ENCODE results near the gene PLPPR2. TPM values are rescaled to one million over a fixed set of nuclear protein-coding genes. Genes with fewer than 3 reads are reported as not detected.
"Not testable (repeated sequence)": the region's sequence is repeated elsewhere in the genome, so short reads cannot be mapped to it uniquely, and the experiment has no call there.

The PLPPR2 gene
- total RNA-seq, 1 experiment from 2014 or later, result 7.0 TPM

DNA sequence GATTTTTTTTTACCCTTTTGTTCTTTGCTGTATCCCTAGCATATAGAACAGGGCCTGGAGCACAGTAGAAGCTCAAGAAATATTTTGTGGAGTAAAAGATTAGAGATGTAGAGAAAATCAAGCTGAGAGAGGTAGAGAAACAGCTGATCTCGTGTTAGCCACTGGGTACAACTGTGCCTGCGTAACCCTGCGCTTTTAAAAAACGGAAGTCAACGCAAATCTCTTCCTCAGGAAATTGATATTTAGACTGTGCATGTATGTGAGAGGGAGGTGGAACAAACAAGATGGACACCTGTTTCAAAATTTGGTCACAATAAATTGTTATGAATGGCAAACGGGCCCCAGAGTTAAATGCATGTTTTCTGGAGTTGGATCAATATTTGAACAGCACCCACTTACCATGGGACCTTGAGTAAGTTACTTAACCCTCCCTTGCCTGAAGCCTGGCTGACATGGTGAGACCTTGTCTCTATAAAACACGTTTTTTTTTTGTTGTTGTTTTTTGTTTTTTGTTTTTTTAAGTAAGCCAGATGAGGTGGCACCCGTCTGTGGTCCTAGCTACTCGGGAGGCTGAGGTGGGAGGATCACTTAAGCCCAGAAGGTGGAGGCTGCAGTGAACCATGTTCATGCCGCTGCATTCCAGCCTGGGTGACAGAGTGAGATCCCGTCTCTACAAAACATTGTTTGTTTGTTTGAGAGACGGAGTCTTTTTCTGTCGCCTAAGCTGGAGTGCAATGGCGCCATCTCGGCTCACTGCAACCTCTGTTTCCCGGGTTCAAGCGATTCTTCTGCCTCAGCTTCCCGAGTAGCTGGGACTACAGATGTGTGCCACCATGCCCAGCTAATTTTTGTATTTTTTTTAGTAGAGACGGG, 32.2 kb downstream of the PLPPR2 start:
- no peaks in the 10 kb centered on the region for H3K36me3 ChIP-seq (replicated peaks; ENCODE audit: control insufficient read depth, insufficient read depth, low read length)
- no peak overlapping the region for H3K4me3 ChIP-seq (ENCODE audit: insufficient read depth, low read depth, low read length)
- no peak for DNase-seq
- H3K27me3 ChIP-seq (ENCODE audit: control insufficient read depth, insufficient read depth, low read length), result peaks cover 9% of the 10 kb centered on the region; the same call in 1 of the 2 replicates

DNA sequence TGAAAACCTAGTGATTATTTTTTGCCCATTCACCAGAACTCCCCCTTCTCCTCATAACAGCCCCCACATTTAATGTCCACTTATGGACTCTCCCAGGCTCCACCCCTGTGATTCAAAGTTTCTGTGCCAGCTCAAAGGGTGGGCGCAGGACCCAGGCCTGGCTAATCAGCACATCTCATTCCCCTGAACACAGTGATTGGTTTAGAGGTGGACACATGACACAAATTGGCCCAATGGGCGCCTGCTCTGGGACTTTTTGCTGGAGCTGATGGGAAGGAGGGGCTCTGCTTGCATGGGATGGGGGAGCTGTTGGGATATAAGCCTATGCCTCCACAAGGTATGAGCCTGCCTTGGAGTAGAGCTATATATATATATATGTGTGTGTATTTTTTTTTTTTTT, 35.1 kb downstream of the PLPPR2 start:
- Histone ChIP-seq H3K4me3 (ENCODE audit: insufficient read depth, low read depth, low read length) (no peak overlapping the region), H3K36me3 (replicated peaks; ENCODE audit: control insufficient read depth, insufficient read depth, low read length) (peaks cover 5% of the 10 kb centered on the region), H3K27me3 (ENCODE audit: control insufficient read depth, insufficient read depth, low read length) (no peaks in the 10 kb centered on the region)
- no peak for DNase-seq

DNA sequence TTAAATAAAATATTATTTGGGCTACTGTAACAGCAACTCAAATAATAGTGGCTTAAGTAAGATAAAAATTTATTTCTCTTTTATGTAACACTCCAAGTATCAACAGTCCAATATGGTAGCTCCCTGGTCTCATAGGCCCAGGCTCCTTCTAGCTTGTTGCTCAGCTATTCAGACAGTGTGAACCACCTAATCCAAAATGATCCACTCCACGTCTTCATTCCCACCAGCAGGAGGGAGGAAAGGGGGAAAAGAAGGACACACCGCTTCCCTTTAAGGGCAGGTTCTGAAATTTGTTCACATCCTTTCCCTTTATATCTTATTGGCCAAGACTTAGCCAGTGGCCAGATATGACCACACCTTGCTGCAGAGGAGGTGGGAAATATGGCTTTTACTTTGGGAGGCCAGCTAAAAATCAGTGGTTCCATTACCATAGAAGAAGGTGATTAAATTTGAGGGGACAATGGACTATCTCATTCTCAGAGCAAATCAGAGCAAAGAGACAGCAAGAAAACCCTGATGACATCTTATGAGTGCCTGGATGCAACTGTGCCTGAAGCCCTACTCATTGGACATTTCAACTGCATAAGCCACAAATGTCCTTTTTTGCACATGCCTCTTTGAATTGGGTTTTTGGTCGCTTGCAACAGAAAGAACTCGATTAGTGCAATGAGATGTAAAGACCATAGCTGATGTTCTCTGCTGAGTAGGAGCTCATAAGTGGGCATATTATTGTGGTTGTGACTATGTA, 35.9 kb downstream of the PLPPR2 start:
- Histone ChIP-seq H3K27me3 (ENCODE audit: control insufficient read depth, insufficient read depth, low read length) (no peaks in the 10 kb centered on the region), H3K36me3 (replicated peaks; ENCODE audit: control insufficient read depth, insufficient read depth, low read length) (peaks cover 5% of the 10 kb centered on the region), H3K4me3 (ENCODE audit: insufficient read depth, low read depth, low read length) (no peak overlapping the region)
- no peak for DNase-seq

DNA sequence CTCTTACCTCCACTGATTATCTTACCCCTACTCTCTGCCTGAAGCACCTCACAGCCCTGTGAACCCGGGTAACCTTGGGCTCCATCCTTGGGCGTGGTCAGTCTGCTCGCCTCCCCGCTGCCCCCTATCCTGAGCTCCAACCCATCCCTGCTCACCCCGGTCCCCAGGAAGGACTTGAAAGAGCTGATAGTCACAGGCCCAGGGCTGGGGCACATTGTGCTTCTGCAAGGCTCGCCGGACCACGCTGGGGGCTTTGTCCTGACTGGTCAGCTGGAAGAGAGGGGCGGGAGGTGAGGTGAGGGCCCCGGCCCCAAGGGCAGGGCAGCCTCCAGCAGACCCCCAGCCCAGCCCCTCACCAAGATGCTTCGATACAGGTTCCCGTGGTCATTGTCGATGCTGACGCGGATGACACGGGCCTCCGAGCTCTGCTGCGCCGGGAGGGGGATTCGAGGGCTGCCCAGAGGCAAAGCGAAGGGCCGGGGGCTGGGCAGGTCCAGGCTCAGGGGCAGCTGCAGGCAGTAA, 41.9 kb downstream of the PLPPR2 start:
- Histone ChIP-seq H3K36me3 (replicated peaks; ENCODE audit: control insufficient read depth, insufficient read depth, low read length) (peaks cover 8% of the 10 kb centered on the region), H3K27me3 (ENCODE audit: control insufficient read depth, insufficient read depth, low read length) (no peaks in the 10 kb centered on the region), H3K4me3 (ENCODE audit: insufficient read depth, low read depth, low read length) (no peak overlapping the region)
- no peak for DNase-seq

DNA sequence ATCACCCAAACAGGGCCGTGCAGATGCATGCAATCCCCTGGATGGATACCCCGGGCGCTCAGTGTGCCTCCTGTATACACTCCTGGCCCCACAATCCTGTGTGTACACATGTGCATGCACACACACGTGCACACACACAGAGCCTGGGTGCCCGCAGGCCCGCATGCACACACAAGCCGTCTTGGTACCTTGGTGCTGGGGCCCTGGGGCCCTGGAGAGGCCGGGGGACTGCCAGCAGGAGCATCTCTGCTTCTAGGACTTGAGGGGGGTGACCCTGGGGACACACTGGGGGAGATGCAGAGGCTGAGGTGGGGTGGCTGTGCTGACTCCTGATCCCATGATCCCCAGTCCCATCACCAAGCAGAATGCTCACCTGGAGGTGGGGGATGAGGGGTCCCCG, 44.4 kb downstream of the PLPPR2 start:
- no peak for DNase-seq
- peaks cover 7% of the 10 kb centered on the region for H3K36me3 ChIP-seq (replicated peaks; ENCODE audit: control insufficient read depth, insufficient read depth, low read length)
- H3K4me3 ChIP-seq (ENCODE audit: insufficient read depth, low read depth, low read length), result no peak overlapping the region

DNA sequence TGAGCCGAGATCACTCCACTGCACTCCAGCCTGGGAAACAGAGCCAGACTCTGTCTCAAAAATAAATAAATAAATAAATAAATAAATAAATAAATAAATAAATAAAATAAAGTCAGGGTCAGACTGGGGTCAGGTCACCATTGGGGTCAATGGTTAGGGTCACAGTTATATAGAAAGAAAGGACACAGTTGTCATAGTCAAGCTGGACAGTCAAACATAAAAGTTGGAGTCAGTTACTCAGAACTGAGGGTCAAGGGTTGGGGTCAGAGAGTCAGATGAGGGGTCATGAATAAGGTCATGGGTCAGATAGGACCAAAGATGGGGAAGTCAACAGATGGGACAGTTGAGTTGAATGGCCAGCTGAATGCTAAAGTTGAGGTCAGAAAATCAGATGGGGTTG, 45.6 kb downstream of the PLPPR2 start:
- no peaks in the 10 kb centered on the region; the same call in 1 of the 2 replicates for H3K27me3 ChIP-seq (ENCODE audit: control insufficient read depth, insufficient read depth, low read length)
- peaks cover 7% of the 10 kb centered on the region for H3K36me3 ChIP-seq (replicated peaks; ENCODE audit: control insufficient read depth, insufficient read depth, low read length)
- no peak overlapping the region for H3K4me3 ChIP-seq (ENCODE audit: insufficient read depth, low read depth, low read length)
- DNase-seq, result no peak

More for the DNA sequence above, 44.4 kb downstream of the PLPPR2 start:
- H3K27me3 ChIP-seq (ENCODE audit: control insufficient read depth, insufficient read depth, low read length), result no peaks in the 10 kb centered on the region

DNA sequence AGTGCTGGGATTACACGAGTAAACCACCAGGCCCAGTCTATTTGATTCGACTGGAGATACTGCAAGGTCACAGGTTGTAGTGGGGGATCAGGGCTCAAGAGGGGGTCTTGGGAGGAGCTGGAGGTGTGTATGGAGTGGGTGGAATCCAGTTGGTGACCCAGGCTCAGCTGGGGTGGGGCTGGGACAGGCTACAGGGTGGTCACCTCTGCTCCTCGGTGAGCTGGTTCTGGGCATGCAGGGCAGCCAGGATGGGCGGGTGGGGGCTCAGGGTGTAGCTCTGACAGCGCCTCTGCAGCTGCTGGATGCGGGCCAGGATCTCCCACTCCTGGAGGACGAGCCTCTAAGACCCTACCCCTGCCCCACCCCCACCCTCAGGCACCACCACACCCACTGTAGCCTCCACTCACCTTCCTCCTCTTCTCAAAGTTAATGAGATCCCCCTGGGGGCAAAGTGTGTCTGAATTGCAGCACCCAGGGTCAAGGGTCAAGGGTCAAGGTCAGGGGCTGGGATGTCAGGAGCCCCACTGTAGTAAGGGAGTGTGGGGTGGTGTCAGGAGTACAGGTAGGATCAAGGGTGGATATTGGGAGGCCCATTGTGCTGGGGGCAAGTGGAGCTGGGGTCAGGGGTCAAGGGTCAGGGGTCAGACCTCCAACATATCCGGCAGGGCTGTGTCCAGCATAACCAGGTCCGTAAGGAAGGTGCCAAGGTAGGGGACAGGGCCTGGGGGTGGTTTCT, 46.7 kb downstream of the PLPPR2 start:
- Histone ChIP-seq H3K27me3 (ENCODE audit: control insufficient read depth, insufficient read depth, low read length) (peaks cover 6% of the 10 kb centered on the region; the same call in 1 of the 2 replicates), H3K4me3 (ENCODE audit: insufficient read depth, low read depth, low read length) (no peak overlapping the region), H3K36me3 (replicated peaks; ENCODE audit: control insufficient read depth, insufficient read depth, low read length) (peaks cover 7% of the 10 kb centered on the region)
- DNase-seq, result no peak

DNA sequence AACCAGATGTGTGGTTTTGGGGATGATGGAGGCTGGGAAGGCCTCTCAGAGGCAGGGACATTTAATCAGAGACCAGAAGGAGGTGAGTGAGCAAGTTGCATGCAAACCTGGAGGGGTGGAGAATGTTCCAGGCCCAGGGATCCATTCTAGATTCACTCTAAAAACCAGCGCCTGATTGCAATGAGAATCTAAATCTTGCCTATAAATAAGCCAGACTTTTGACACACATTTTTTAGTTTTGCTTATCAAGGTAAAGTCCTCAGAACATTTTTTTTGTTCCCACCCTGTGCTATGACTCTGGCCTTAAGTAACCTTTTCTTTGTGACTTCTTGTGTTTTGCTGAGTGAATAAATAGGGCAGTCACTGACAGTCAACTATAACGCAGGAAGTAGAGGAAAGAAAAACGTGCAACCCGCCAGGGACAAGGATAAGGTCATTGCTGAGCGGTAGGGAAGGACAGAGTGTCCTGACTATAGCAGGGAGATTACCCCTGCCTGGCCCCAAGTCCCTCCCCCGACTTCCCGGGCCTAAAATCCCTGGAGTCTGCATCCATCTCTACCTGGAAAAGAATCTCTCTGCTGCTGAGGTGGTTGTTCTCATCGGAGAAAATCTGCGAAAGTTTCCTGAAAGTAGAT, 49.5 kb downstream of the PLPPR2 start:
- peaks cover 6% of the 10 kb centered on the region; the same call in 1 of the 2 replicates for H3K27me3 ChIP-seq (ENCODE audit: control insufficient read depth, insufficient read depth, low read length)
- no peak overlapping the region for H3K4me3 ChIP-seq (ENCODE audit: insufficient read depth, low read depth, low read length)
- no peak for DNase-seq
- H3K36me3 ChIP-seq (replicated peaks; ENCODE audit: control insufficient read depth, insufficient read depth, low read length), result peaks cover 6% of the 10 kb centered on the region

DNA sequence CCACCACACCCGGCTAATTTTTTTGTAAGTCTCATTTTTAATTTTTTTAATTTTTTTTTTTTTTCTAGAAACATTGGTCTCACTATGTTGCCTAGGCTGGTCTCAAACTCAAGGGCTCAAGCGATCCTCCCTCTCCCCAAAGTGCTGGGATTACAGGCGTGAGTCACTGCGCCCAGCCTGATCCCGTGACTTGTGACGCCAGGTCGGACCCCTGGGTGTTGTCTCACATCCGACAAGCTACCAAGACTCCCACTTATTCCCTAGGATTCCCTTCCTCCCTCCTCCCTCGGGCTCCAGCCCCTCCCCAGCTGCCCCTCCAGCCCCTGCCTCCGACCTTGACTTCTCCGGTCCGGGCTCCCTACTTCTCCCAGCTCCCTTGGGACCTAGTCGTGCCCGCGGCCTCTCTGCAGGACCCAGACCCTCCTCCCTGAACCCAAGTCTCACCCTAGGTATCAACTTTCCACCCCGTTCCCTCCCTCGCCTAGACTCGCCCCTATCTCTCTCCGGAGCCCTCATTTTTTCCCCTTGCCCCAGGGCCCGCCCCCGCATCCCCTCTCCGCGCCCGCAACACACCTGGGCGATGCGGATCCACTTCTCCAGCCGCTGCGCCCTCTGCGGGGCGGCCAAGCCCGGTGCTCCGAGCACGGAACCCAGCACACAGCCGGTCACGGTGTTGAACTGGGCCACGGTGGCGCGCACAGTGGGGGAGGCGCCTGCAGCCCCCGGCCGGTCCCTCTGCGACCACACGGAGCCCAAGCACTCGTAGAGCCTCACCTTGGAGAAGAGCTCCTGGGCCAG, 50.8 kb downstream of the PLPPR2 start:
- H3K4me3 ChIP-seq (ENCODE audit: insufficient read depth, low read depth, low read length), result peak overlapping the region; percentile 3; the same call in 1 of the 2 replicates
- peaks cover 6% of the 10 kb centered on the region for H3K36me3 ChIP-seq (replicated peaks; ENCODE audit: control insufficient read depth, insufficient read depth, low read length)
- DNase-seq, result peak; percentile 92
- H3K27me3 ChIP-seq (ENCODE audit: control insufficient read depth, insufficient read depth, low read length), result peaks cover 6% of the 10 kb centered on the region; the same call in 1 of the 2 replicates

DNA sequence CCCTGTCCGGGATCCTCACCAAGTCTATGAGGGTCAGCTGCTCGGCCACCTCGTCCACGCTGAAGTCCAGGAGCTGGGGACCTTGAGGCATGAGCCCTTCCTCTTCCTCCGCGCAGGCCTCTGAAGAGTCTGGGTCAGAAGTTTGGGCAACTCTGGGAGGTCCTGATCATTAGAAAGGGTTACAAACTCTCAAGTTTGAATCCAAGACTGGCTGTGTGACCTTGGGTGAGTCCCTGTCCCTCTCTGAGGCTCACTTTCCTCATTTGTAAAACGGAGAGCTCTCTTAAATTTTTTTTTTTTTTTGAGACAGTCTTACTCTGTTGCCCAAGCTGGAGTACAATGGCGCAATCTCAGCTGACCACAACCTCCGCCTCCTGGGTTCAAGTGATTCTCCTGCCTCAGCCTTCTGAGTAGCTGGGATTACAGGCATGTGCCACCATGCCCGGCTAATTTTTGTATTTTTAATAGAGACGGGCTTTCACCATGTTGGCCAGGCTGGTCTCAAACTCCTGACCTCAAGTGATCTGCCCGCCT, 51.5 kb downstream of the PLPPR2 start:
- not testable (repeated sequence) for H3K36me3 ChIP-seq (replicated peaks; ENCODE audit: control insufficient read depth, insufficient read depth, low read length); H3K4me3 ChIP-seq (ENCODE audit: insufficient read depth, low read depth, low read length); H3K27me3 ChIP-seq (ENCODE audit: control insufficient read depth, insufficient read depth, low read length); DNase-seq

DNA sequence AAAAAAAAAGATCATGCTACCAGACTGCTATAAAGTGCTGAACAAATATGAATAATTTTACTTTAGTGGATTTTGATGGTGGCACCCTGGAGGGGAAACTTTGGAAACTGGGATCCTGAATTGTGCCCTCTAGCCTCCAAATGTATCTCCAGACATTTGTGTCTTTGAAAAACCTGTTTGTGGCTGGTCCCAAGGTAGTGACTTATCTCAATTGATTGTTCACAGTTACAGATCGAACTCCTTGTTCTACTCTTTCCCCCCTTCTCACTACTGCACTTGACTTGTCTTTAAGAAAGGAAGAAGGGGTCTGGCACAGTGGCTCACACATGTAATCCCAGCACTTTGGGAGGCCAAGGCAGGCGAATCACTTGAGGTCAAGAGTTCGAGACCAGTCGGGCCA, 53.4 kb downstream of the PLPPR2 start:
- Histone ChIP-seq H3K4me3 (ENCODE audit: insufficient read depth, low read depth, low read length) (no peak overlapping the region), H3K36me3 (replicated peaks; ENCODE audit: control insufficient read depth, insufficient read depth, low read length) (peaks cover 2% of the 10 kb centered on the region), H3K27me3 (ENCODE audit: control insufficient read depth, insufficient read depth, low read length) (peaks cover 6% of the 10 kb centered on the region; the same call in 1 of the 2 replicates)
- no peak for DNase-seq

DNA sequence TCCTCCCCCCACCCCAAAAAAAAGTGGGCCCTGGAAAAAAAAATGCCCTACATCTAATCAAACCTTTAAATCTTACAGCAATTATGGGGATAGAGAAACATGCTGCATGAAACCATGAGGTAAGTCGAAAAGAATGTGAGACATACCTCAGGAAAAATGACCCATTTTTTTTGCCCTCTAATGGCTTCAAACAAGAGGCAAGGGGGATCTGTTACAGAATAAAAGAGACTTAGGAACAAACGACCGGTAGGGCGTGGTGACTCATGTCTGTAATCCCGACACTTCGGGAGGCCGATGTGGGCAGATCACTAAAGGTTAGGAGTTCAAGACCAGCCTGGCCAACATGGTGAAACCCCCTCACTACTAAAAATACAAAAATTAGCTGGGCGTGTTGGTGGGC, 55.5 kb downstream of the PLPPR2 start:
- no peak overlapping the region for H3K4me3 ChIP-seq (ENCODE audit: insufficient read depth, low read depth, low read length)
- H3K27me3 ChIP-seq (ENCODE audit: control insufficient read depth, insufficient read depth, low read length), result peaks cover 8% of the 10 kb centered on the region; the same call in 1 of the 2 replicates
- H3K36me3 ChIP-seq (replicated peaks; ENCODE audit: control insufficient read depth, insufficient read depth, low read length), result peaks cover 4% of the 10 kb centered on the region
- DNase-seq, result no peak

DNA sequence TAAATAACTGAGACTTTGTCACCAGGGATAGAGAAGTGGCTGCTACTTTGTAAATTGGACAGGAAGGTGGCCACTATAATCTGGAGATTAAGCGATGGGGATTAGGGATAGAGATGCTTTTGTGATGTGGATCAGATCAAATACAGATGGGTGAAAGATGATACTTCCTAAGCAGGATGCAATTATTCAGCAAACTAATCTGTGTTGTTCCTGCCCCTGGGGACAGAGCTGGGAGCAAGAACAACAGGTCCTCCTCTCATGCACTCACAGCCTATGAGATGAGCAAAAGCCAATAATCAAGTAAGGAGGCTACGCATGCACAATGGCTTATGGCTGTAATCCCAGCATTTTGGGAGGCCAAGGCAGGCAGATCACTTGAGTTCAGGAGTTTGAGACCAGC, 59.3 kb downstream of the PLPPR2 start:
- H3K27me3 ChIP-seq (ENCODE audit: control insufficient read depth, insufficient read depth, low read length), result peaks cover 21% of the 10 kb centered on the region
- H3K4me3 ChIP-seq (ENCODE audit: insufficient read depth, low read depth, low read length), result no peak overlapping the region
- peaks cover 4% of the 10 kb centered on the region for H3K36me3 ChIP-seq (replicated peaks; ENCODE audit: control insufficient read depth, insufficient read depth, low read length)
- no peak for DNase-seq
